Lung (tissue), 12 donors: Measurements from ENCODE around the gene MAN1A1. TPM values are rescaled to one million over a fixed set of nuclear protein-coding genes. Genes with fewer than 3 reads are reported as not detected.
A peak's percentile ranks its signal among the peaks of the same experiment; 100 is the strongest.
"Not testable (repeated sequence)": the region's sequence is repeated elsewhere in the genome, so short reads cannot be mapped to it uniquely, and the experiment has no call there.

Experiments used
- ATAC-seq: fragments of 200-7000 bp; cut with Tn5 transposase; one replicate; pipeline ENCODE4 v1.9.1; 2020; ENCODE audit warnings: moderate number of reproducible peaks; ENCODE audit not compliant: insufficient read depth, low FRiP score
- DNase-seq, 3 donors: peaks; one replicate each; pipeline ENCODE4 v3.0.0-alpha.2; 2013 to 2017
- H3K27ac ChIP-seq, 2 donors: one replicate each; pipeline ENCODE4 v1.5.1; 2013; ENCODE audit warnings: mild to moderate bottlenecking in 2 of 2, moderate library complexity in 2 of 2, control low read depth in 1 of 2, inconsistent platforms in 1 of 2, low read depth in 1 of 2, low read length in 1 of 2
- H3K27me3 ChIP-seq, 3 donors: one replicate each; pipeline ENCODE4 v1.5.1; 2013; ENCODE audit warnings: low read length in 2 of 3; ENCODE audit not compliant: control insufficient read depth in 3 of 3, insufficient read depth in 3 of 3
- H3K36me3 ChIP-seq, 4 donors: one replicate each; pipeline ENCODE4 v1.5.1; 2013; ENCODE audit warnings: low read length in 4 of 4, mild to moderate bottlenecking in 1 of 4, moderate library complexity in 1 of 4; ENCODE audit not compliant: control insufficient read depth in 4 of 4, insufficient read depth in 4 of 4
- H3K4me1 ChIP-seq, 5 donors: one replicate each; pipeline ENCODE4 v1.5.1; 2013; ENCODE audit warnings: low read length in 5 of 5, mild to moderate bottlenecking in 2 of 5, moderate library complexity in 1 of 5; ENCODE audit not compliant: control insufficient read depth in 5 of 5, insufficient read depth in 5 of 5
- H3K4me3 ChIP-seq: one replicate; pipeline ENCODE4 v1.5.1; 2013; ENCODE audit warnings: mild to moderate bottlenecking, control low read depth, moderate library complexity
- H3K9ac ChIP-seq, 2 donors: one replicate each; pipeline ENCODE4 v1.5.1; 2013; ENCODE audit warnings: low read length in 2 of 2, control low read depth in 1 of 2; ENCODE audit not compliant: insufficient read depth in 1 of 2
- H3K9me3 ChIP-seq, 4 donors: one replicate each; pipeline ENCODE4 v1.5.1; 2013; ENCODE audit warnings: low read length in 3 of 4, mild to moderate bottlenecking in 1 of 4, moderate library complexity in 1 of 4; ENCODE audit not compliant: control insufficient read depth in 4 of 4, insufficient read depth in 3 of 4
- CTCF ChIP-seq: IDR thresholded peaks from 2 replicates; pipeline ENCODE4 v1.5.1; 2012; ENCODE audit warnings: mild to moderate bottlenecking; ENCODE audit errors: control extremely low read depth, extremely low read depth
- WGBS, 2 donors: extraction: QIAGEN DNeasy Blood & Tissue Kit; methylation state at CpG; one replicate each; pipeline ENCODE4 v1.1.7; 2013; 5-methylcytosine and 5-hydroxymethylcytosine counted together
- polyA plus RNA-seq, 2 donors: library from polyadenylated mRNA; stranded (reverse); fragments of 200-250 nt; gene quantifications; one replicate each; pipeline ENCODE4 v1.2.1, GENCODE V29; 2013
- total RNA-seq, 2 donors: library from RNA; depleted of rRNA in 1 of 2; stranded (reverse); fragments of >200 nt in 1 of 2; gene quantifications; one replicate each; pipeline ENCODE4 v1.2.1, GENCODE V29; 2014 to 2021
- donor health status: control.
- donor health status: control.
- donor health status: Bipolar disorder and iron deficiency.
- donor health status: healthy.
- donor health status: DM: yes; HTN: yes; CAD: no.

Gene MAN1A1
- total and polyA plus RNA-seq, 4 donors, result 13.9 to 71.0 (median 48.2) TPM

GRCh38 chr6:119385994-119386393 is 36.4 kb upstream of the MAN1A1 start:
- Histone ChIP-seq H3K27ac (no peak overlapping the region), H3K4me1 (no peaks in the 10 kb centered on the region), H3K27me3 (no peaks in the 10 kb centered on the region), H3K9ac (no peak overlapping the region), H3K9me3 (peaks cover 0 to 2% (median under 1%) of the 10 kb centered on the region in 4 donors), H3K4me3 (no peak overlapping the region), H3K36me3 (no peaks in the 10 kb centered on the region)
- ATAC-seq (no peak), DNase-seq (no peak)
- 97 to 98% methylated on average over 1 of the region's 1 CpG for WGBS, 2 donors
- TF ChIP-seq CTCF, result no peak

- DNase-seq (peak in 2 of 3 donors; percentile 17 to 27), ATAC-seq (no peak)
- Histone ChIP-seq H3K27ac (no peak overlapping the region), H3K4me3 (no peak overlapping the region), H3K9me3 (peaks cover 0 to 2% (median under 1%) of the 10 kb centered on the region in 4 donors), H3K4me1 (no peaks in the 10 kb centered on the region), H3K9ac (no peak overlapping the region), H3K27me3 (no peaks in the 10 kb centered on the region), H3K36me3 (no peaks in the 10 kb centered on the region)
- TF ChIP-seq CTCF, result no peak
These were observed 34.9 kb upstream of the MAN1A1 start for GRCh38 chr6:119384444-119384843.

- ATAC-seq (no peak), DNase-seq (no peak)
- H3K27me3 ChIP-seq, result no peaks in the 10 kb centered on the region
- H3K4me3 ChIP-seq, result no peak overlapping the region
- peaks cover 0 to 2% (median 0%) of the 10 kb centered on the region in 4 donors for H3K9me3 ChIP-seq
- no peaks in the 10 kb centered on the region for H3K36me3 ChIP-seq
- no peak for TF ChIP-seq CTCF
- no peaks in the 10 kb centered on the region for H3K4me1 ChIP-seq
- no peak overlapping the region for H3K9ac ChIP-seq
- no peak overlapping the region for H3K27ac ChIP-seq
These were observed 30.2 kb upstream of the MAN1A1 start for GRCh38 chr6:119379809-119380208.

GRCh38 chr6:119377043-119377442 is 27.5 kb upstream of the MAN1A1 start:
- not testable (repeated sequence) for H3K27ac ChIP-seq, ATAC-seq, DNase-seq, H3K36me3 ChIP-seq, H3K4me3 ChIP-seq, H3K9me3 ChIP-seq, H3K4me1 ChIP-seq, H3K27me3 ChIP-seq, H3K9ac ChIP-seq
- 98 to 100% methylated on average over 1 of the region's 1 CpG for WGBS, 2 donors
